Breast epithelium (tissue), 3 donors: Measurements from ENCODE around the gene NR4A3.

Experiments
- POLR2A ChIP-seq: fragments of 450-650 bp; IDR thresholded peaks from one replicate; pipeline ENCODE4 v1.6.1; 2016; ENCODE audit warnings: antibody characterized with exemption, mild to moderate bottlenecking, moderate library complexity
- POLR2AphosphoS5 ChIP-seq, 3 donors: sonication (generic); formaldehyde crosslinking; IDR thresholded peaks; one replicate each; pipeline ENCODE4 v1.6.1; 2017; ENCODE audit warnings: antibody characterized with exemption in 3 of 3
- TF ChIP-seq, protein P1 (sequence below), 3 donors: fragments of 450-650 bp; IDR thresholded peaks; one replicate each; pipeline ENCODE4 v1.5.1; 2016 to 2017; ENCODE audit warnings: antibody characterized with exemption in 3 of 3, mild to moderate bottlenecking in 3 of 3, moderate library complexity in 3 of 3

DNA sequence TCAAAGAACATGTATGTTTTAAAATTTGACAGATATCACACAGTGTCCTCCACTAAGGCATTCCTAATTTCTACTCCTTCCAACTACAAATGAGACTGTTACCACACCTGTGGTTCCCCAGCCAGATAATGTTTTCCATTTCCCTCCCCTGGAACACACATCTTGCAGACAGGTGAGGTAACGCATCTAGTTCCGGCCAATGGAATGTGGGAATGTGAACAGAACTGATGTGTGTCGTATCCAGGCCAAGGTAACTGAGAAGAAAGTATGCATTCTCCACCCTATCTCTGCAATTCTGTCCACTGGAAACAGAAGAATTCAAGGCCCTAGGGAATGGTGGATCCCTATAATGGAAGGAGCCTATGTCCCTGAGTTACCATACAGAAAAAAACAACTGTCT is 19.9 kb upstream of the NR4A3 start:
- TF ChIP-seq, protein P1, sequence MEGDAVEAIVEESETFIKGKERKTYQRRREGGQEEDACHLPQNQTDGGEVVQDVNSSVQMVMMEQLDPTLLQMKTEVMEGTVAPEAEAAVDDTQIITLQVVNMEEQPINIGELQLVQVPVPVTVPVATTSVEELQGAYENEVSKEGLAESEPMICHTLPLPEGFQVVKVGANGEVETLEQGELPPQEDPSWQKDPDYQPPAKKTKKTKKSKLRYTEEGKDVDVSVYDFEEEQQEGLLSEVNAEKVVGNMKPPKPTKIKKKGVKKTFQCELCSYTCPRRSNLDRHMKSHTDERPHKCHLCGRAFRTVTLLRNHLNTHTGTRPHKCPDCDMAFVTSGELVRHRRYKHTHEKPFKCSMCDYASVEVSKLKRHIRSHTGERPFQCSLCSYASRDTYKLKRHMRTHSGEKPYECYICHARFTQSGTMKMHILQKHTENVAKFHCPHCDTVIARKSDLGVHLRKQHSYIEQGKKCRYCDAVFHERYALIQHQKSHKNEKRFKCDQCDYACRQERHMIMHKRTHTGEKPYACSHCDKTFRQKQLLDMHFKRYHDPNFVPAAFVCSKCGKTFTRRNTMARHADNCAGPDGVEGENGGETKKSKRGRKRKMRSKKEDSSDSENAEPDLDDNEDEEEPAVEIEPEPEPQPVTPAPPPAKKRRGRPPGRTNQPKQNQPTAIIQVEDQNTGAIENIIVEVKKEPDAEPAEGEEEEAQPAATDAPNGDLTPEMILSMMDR (IDR thresholded peaks at IDR 0.05): no peak
- TF ChIP-seq POLR2AphosphoS5 (IDR thresholded peaks at IDR 0.05) (no peak), POLR2A (no peak)
